Stimulated activated CD4-positive, alpha-beta T cell treated with anti-CD3 and anti-CD28 coated beads, Interleukin-15, amount 100 ng/mL, for 1 hour (primary cell): Measurements from ENCODE around the gene ZFYVE16.
"Not testable (repeated sequence)": the region's sequence is repeated elsewhere in the genome, so short reads cannot be mapped to it uniquely, and the experiment has no call there.

Experiments used
- DNase-seq, 2 donors: peaks; one replicate each; pipeline ENCODE4 v3.0.0-alpha.2; 2020; ENCODE audit warnings: low read depth in 1 of 2, low spot score in 1 of 2

The ZFYVE16 gene

DNA sequence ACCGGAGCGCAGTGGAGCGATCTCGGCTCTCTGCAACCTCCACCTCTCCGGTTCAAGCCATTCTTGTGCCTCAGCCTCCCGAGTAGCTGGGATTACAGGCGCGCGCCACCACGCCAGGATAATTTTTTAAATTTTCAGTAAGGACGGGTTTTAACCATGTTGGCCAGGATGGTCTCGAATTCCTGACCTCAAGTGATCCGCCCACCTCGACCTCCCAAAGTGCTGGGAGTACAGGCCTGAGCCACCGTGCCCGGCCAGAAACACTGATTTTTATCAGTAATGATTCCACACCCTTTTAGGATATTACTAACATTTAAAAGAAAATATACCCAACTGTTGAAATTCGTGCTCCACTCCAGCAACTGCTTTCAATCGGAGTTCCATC lies 79.6 kb downstream of the ZFYVE16 start:
- no peak for DNase-seq

DNA sequence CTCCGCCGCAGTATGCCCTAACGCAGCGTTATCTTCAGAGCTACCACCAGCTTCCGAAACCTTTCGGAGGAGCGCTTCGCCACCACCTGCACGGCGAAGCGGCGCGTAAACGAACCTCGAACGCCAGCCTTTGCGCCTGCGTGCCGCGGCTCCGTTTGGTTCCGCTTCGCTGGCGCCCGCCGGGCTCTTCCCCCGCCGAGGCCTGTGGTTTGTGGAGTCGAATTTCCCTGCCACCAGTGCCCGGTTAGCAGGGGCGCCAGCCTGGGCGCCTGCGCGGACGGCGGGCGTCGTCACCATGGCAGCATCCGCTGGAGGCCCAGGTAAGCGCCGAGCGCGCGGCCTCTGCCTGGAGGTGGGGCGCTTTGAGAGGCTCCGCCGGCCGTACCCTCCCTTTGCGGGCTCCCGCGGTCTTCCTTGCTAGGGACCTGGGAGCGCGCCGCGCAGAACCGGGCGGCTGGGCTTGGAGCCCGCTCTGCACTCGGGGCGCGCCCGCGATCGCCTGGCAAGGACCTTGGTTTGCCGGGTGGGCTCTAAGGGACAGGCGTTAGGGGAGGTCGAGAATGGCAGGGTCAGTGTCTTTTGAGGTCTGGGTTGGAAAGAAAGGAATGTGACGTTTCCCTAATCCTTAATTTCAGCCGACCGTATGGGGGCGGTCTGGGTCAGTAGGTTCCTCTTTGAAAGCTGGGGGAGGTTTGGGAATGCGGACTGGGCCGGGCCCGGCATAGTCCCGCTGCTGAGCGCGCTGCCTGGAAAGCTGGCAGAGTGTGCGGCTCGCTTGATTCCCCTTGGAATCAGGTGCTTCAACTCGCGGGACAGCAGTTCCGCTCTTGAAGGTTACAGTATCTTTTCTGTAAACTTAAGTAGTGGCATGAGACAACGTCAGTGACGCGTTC lies 80.2 kb downstream of the ZFYVE16 start, which contains the start of gene FAM151B:
Gene FAM151B (plus strand): TSS at position 272 of the 893 bp plus-strand sequence. CDS start 24 bp downstream, at position 296.
- peak; percentile 57 to 64 for DNase-seq

DNA sequence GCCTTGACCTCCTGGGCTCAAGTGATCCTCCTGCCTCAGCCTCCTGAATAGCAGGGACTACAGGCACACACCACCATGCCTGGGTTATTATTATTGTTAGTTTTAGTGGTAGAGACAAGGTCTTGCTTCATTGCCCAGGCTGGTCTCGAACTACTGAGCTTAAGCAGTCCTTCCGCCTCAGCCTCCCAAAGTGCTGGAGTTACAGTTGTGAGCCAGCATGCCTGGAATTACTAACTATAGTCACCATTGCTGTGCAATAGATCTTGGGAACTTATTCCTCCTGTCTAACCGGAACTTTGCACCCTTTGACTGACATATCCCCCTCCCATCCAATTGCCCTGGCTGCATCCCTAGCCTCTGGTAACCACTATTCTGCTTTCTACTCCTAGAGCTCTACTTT lies 83.4 kb downstream of the ZFYVE16 start:
- DNase-seq: no peak

DNA sequence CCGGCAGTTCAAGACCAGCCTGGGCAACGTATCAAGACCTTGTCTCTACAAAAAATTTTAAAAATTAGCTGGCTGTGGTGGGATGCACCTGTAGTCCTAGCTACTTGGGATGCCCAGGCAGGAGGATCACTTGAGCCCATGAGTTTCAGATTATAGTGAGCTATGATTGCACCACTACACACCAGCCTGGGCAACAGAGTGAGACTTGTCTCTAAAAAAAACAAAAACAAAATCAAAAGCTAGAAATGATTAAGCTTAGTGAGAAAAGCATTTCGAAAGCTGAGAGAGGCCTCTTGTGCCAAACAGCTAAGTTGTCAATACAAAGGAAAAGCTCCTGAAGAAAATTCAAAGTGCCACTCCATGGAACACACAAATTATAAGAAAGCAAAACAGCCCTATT lies 84.9 kb downstream of the ZFYVE16 start:
- DNase-seq: no peak

DNA sequence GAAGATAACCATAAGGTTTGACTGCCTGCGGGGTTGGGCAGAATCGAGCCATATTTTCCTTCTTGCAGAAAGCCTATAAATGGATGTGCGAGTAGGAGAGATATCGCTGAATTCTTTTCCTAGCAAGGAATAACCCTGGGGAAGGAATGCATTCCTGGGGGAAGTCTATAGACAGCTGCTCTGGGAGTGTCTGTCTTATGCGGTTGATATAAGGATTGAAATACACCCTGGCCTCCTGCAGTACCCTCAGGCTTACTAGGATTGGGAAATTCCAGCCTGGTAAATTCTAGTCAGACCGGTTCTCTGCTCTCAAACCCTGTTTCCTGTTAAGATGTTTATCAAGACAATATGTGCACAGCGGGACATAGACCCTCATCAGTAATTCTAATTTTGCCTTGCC lies 85.6 kb downstream of the ZFYVE16 start:
- not testable (repeated sequence) for DNase-seq

DNA sequence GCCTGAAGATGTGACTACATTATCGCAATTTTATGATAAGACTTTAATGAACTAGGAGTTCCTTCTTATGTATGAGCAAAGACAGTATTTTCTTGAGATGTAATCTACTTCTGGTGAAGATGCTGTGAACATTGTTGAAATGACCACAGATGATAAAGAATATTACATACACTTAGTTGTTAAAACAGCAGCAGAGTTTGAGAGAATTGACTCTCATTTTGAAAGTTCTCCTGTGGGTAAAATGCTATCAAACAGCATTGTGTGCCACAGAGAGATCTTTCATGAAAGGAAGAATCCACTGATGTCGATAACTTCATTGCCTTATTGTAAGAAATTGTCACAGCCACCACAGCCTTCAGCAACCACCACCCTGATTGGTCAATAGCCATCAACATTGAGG lies 88.0 kb downstream of the ZFYVE16 start:
- DNase-seq: no peak

DNA sequence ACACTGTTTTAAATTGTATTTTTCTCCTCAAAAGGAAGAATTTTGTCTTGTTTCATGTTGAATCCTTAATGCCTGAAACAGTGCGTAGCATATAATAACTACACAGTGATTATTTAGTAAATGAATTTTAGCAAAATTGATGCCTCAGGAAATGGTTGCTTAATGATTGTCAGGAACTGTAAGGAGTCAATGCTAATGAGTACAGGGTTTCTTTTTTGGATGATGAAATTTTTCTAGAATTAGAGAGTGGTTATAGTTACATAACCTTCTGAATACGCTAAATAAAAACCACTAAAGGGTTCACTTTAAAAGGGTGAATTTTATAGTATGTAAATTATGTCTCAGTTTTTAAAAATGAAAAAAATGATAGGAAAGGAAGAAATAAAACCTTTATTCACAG lies 94.9 kb downstream of the ZFYVE16 start:
- DNase-seq: no peak

DNA sequence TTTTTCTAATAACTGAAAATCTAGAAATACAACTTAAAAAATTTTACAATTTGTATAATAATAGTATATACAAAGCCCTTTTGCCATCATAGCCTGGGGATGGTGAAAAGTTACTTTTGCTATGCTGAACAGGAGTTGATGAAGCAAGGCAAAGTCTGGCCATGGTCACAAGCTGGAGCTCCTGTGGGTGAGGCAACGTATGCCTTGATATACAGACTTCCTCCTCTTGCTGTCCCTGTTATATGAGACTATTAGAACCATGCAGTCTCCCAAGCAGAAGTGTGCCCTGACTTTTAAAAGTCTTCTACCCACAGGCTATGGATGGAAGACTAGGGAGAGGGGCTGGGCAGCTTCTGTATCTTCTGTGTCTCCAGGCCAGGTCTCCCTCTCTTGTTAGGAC lies 95.8 kb downstream of the ZFYVE16 start:
- DNase-seq: no peak

DNA sequence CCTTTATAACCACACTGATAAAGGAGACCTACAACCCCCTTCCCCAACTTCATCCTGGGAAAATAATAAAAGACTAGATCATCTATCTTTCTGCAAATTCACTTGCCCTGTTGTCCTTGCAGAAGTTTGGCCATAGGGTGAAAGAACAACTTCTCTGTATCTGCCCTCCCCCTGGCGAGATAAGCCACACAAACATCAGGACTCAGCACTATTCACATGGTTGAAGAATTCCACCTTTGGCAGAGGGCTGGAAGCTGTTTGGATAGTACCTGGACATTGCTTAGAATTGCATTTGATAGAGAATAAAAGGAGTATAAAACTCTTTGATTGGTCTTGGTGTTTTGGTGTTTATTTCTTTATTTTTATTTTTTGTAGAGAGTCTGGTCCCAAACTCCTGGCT lies 97.0 kb downstream of the ZFYVE16 start:
- DNase-seq: no peak

DNA sequence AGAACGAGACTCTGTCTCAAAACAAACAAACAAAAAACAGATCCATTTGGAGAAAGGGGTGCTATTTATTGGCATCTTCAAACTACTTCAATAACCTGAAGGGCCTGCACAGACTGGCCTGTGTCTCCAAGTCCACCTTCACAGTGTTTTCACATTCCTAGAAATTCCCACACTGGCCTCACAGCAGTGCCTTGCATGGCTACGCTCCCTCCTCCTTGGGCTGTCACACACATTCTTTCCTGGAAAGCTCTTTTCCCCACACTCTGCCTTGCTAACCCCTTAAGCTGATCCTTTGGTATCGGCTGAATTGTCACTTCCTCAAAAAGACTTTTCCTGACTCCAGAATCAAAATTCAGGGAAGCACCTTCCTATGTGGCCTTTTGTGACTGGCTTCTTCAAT lies 99.8 kb downstream of the ZFYVE16 start:
- DNase-seq: no peak

DNA sequence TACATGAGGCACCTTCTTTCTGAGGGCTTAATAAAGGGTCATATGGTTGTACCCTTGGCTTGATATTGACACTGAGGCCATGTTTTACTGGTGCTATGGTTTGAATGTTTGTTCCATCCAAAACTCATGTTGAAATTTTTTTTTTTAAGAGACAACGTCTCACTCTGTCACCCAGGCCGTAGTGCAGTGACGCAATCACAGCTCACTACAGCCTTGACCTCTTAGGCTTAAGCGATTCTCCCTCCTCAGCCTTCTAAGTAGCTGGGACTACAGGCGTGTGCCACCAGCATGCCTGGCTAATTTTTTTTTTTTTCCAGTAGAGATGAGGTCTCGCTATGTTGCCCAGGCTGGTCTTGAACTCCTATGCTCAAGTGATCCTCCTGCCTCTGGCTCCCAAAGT lies 101.0 kb downstream of the ZFYVE16 start:
- no peak for DNase-seq

DNA sequence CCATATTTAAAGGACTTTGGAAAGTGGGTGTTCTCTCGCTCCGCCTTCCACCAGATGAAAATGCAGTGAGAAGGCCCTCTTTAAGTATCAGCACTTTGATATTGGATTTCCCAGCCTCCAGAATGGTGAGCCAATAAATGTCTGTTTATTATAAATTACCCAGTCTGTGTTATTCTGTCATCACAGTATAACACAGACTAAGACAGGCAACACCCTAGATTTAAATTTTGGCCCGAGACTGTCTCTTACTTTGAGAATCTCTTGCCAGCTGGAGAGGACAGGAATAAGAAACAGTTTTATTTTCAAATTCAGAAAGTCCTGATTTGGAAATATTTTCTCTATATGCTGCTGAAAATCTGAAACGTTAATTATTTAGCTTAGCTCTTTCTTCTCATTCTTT lies 101.5 kb downstream of the ZFYVE16 start:
- no peak for DNase-seq

DNA sequence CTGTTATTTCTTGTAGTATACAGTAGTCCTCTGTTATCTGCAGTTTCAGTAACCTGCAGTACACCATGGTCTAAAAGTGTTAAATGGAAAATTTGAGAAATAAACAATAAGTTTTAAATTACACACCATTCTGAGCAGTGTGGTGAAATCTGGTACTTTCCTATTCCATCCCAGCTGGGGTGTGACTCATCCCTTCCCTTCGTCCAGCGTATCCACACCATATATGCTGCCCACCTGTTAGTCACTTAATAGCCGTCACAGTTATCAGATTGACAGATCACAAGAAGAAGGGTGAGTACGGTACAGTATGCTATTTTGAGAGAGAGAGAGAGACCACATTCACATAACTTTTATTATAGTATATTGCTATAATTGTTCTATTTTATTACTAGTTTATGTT lies 109.0 kb downstream of the ZFYVE16 start:
- DNase-seq: no peak
